Endothelial cell of umbilical vein (primary cell): ENCODE results near the gene CAMKMT. TPM values are rescaled to one million over a fixed set of nuclear protein-coding genes. Genes with fewer than 3 reads are reported as not detected.

Experiments used
- BruUV-seq: library from RNA; stranded (reverse); fragments of 400-500 nt; replicated peaks from 2 replicates; lab custom pipeline; 2021; lab: Mats Ljungman, UMichigan
- CTCF ChIA-PET: fragments of 300-600, 350-600 bp; sonication (Branson Sonifier 250); formaldehyde crosslinking; loops from one replicate; lab custom pipeline; 2021; ENCODE audit warnings: antibody characterized with exemption, inconsistent platforms; lab: Charles Lee
- POLR2A ChIA-PET: fragments of 300-600, 350-600 bp; sonication (Branson Sonifier 250); formaldehyde crosslinking; loops from one replicate; lab custom pipeline; 2021; ENCODE audit warnings: antibody characterized with exemption, inconsistent platforms; lab: Charles Lee
- DNase-seq: peaks from one replicate; pipeline ENCODE4 v3.0.0-alpha.2; 2011; ENCODE audit warnings: low read depth, low spot score
- FAIRE-seq: peaks from 2 replicates; lab custom pipeline; 2011; peaks lifted over from hg19 to GRCh38; lab: Jason Lieb, UNC
- H2AFZ ChIP-seq: 2 replicates; pipeline ENCODE4 v1.6.0; 2012; ENCODE audit warnings: low read depth, low read length, control low read depth, inconsistent platforms
- H3K27ac ChIP-seq: 2 replicates; pipeline ENCODE4 v1.5.1; 2011; ENCODE audit warnings: low read depth, mild to moderate bottlenecking, control low read depth, low read length, moderate library complexity; ENCODE audit not compliant: insufficient read depth
- H3K27me3 ChIP-seq, 2 experiments: 2 replicates each; pipeline versions ENCODE4 v1.6.0 to v1.6.1; 2011; ENCODE audit warnings: low read length in 2 of 2, mixed read lengths in 1 of 2; ENCODE audit not compliant: control insufficient read depth in 2 of 2, insufficient read depth in 2 of 2
- H3K36me3 ChIP-seq, 2 experiments: 2 replicates in 1 of 2; 3 replicates in 1 of 2; pipeline ENCODE4 v1.5.1; 2011; ENCODE audit warnings: low read length in 2 of 2, mild to moderate bottlenecking in 1 of 2, moderate library complexity in 1 of 2; ENCODE audit not compliant: control insufficient read depth in 2 of 2, insufficient read depth in 2 of 2; ENCODE audit errors: extremely low read depth in 1 of 2
- H3K4me1 ChIP-seq: 3 replicates; pipeline ENCODE4 v1.5.1; 2011; ENCODE audit warnings: mild to moderate bottlenecking, low read length; ENCODE audit not compliant: control insufficient read depth, insufficient read depth; ENCODE audit errors: extremely low read depth
- H3K4me2 ChIP-seq: 2 replicates; pipeline ENCODE4 v1.6.1; 2011; ENCODE audit warnings: low read length, control low read depth, mixed read lengths; ENCODE audit not compliant: insufficient read depth
- H3K4me3 ChIP-seq, 3 experiments: fragments of 200-600 bp in 1 of 3; sonication (generic), shearing (Covaris generic) in 1 of 3; replicated peaks in 1 of 3; 2 replicates each; pipeline ENCODE4 v1.5.1; 2011 to 2016; ENCODE audit warnings: control low read depth in 3 of 3, low read length in 3 of 3, mild to moderate bottlenecking in 2 of 3, inconsistent platforms in 1 of 3, low read depth in 1 of 3, moderate library complexity in 1 of 3; ENCODE audit not compliant: insufficient read depth in 1 of 3
- H3K79me2 ChIP-seq: 2 replicates; pipeline ENCODE4 v1.6.0; 2012; ENCODE audit warnings: low read length, inconsistent platforms; ENCODE audit not compliant: control insufficient read depth, insufficient read depth
- H3K9ac ChIP-seq: replicated peaks from 2 replicates; pipeline ENCODE3; 2011; ENCODE audit warnings: low read length, control low read depth; ENCODE audit not compliant: insufficient read depth; ENCODE audit errors: extremely low read depth
- H3K9me1 ChIP-seq: replicated peaks from 3 replicates; pipeline ENCODE4 v1.6.0; 2011; ENCODE audit warnings: mild to moderate bottlenecking, low read length; ENCODE audit not compliant: control insufficient read depth, insufficient read depth; ENCODE audit errors: extremely low read depth
- H3K9me3 ChIP-seq: replicated peaks from 2 replicates; pipeline ENCODE4 v1.5.1; 2012; ENCODE audit warnings: low read length, inconsistent platforms; ENCODE audit not compliant: control insufficient read depth, insufficient read depth
- H4K20me1 ChIP-seq: replicated peaks from 2 replicates; pipeline ENCODE3; 2011; ENCODE audit warnings: mild to moderate bottlenecking, low read length; ENCODE audit not compliant: control insufficient read depth, insufficient read depth; ENCODE audit errors: extremely low read depth
- EZH2 ChIP-seq: IDR thresholded peaks from 2 replicates; pipeline ENCODE4 v1.6.1; 2012; ENCODE audit warnings: borderline replicate concordance, low read depth, mild to moderate bottlenecking, moderate library complexity, low read length, inconsistent platforms; ENCODE audit not compliant: severe bottlenecking
- FOS ChIP-seq: IDR thresholded peaks from 2 replicates; pipeline ENCODE4 v1.6.1; 2011; ENCODE audit warnings: mild to moderate bottlenecking, low read length, moderate library complexity, borderline replicate concordance; ENCODE audit not compliant: insufficient read depth
- GATA2 ChIP-seq: IDR thresholded peaks from 2 replicates; pipeline ENCODE4 v1.7.0; 2011; ENCODE audit warnings: low read depth, mild to moderate bottlenecking, moderate library complexity, mixed read lengths, low read length; ENCODE audit not compliant: insufficient read length, insufficient read depth
- JUN ChIP-seq: IDR thresholded peaks from 2 replicates; pipeline ENCODE4 v1.6.1; 2011; ENCODE audit warnings: borderline replicate concordance, low read depth; ENCODE audit not compliant: insufficient read length, insufficient read depth
- POLR2AphosphoS5 ChIP-seq: IDR thresholded peaks from 2 replicates; pipeline ENCODE4 v1.6.1; 2012; ENCODE audit warnings: low read depth, mild to moderate bottlenecking, control low read depth, low read length, moderate library complexity; ENCODE audit not compliant: insufficient read depth
- dilution Hi-C: fragments of 300-500 bp; cut with MboI; formaldehyde crosslinking; loops from one replicate; pipeline ENCODE4 v1.15.0; 2019; ENCODE audit warnings: low sequenced_read_pairs; ENCODE audit not compliant: extremely low pct_ligation_motif_present
- intact Hi-C: fragments of 100-400 bp; cut with micrococcal nuclease; formaldehyde crosslinking; loops from one replicate; pipeline ENCODE4 v1.10.0; 2022
- polyA plus RNA-seq, 4 experiments: library from polyadenylated mRNA; depleted of rRNA in 3 of 4; stranded (reverse) in 3 of 4; unstranded in 1 of 4; fragments of >200 nt; gene quantifications; 2 replicates each; pipeline versions ENCODE4 v1.2.1 to v1.2.3, GENCODE V29; 2011 to 2012; ENCODE audit warnings: missing spikeins in 1 of 4
- total RNA-seq: library from RNA; stranded (reverse); gene quantifications from 2 replicates; pipeline ENCODE4 v1.2.3, GENCODE V29; 2021
- TF ChIP-seq, protein P1 (sequence below), 2 donors: IDR thresholded peaks; 1 replicate in 1 of 2; 2 replicates in 1 of 2; pipeline ENCODE4 v1.5.1; 2011; ENCODE audit warnings: low read length in 2 of 2, mild to moderate bottlenecking in 2 of 2, moderate library complexity in 2 of 2, control low read depth in 1 of 2, inconsistent platforms in 1 of 2, low read depth in 1 of 2; ENCODE audit not compliant: insufficient read depth in 1 of 2; ENCODE audit errors: extremely low read depth in 1 of 2

CAMKMT gene
- total and polyA plus RNA-seq, 2 donors (not counting 3 experiments of a cell fraction or from before 2014, with no cell fraction given), result 4.1 to 10.7 TPM

DNA sequence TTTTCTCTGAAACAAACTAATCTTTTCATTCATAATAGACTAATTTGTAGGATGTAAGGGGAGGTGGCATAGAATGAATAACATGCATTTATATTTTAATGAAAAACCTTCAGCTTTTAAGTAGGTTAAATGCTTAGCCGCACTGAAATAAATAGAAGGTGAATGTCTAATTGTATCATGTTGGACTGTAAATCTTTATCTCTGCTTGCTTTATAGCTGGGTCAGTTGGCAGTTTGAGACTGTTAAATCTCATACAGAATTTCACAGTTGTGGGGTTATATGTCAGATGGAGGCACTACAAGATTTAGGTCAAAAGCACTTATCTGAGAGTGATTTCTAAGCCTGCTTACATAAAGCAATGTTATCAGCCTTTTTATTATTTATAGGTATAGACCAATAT lies 405.0 kb downstream of the CAMKMT start:
- Histone ChIP-seq H3K4me2 (no peak overlapping the region), H3K4me1 (no peaks in the 10 kb centered on the region), H3K79me2 (no peaks in the 10 kb centered on the region), H3K27ac (no peak overlapping the region), H3K9me1 (no peaks in the 10 kb centered on the region), H3K4me3 (no peak overlapping the region), H3K9me3 (no peaks in the 10 kb centered on the region), H4K20me1 (no peaks in the 10 kb centered on the region), H3K9ac (no peak overlapping the region), H3K36me3 (no peaks in the 10 kb centered on the region), H3K27me3 (peaks cover 18 to 23% of the 10 kb centered on the region in 2 experiments), H2AFZ (no peak overlapping the region)
- FAIRE-seq (no peak), DNase-seq (no peak)
- CTCF ChIA-PET, result interaction anchor here (1.1 to 1.6 kb wide), 3 partner anchors 16 to 374 kb away, joined by 3 to 6 read pairs (median 3); no protein-coding TSS in a partner anchor
- intact Hi-C loops (no loop called here), dilution Hi-C loops (no loop called here)
- POLR2A ChIA-PET, result no interaction called here
- BruUV-seq, result no TSS peak
- TF ChIP-seq, protein P1, sequence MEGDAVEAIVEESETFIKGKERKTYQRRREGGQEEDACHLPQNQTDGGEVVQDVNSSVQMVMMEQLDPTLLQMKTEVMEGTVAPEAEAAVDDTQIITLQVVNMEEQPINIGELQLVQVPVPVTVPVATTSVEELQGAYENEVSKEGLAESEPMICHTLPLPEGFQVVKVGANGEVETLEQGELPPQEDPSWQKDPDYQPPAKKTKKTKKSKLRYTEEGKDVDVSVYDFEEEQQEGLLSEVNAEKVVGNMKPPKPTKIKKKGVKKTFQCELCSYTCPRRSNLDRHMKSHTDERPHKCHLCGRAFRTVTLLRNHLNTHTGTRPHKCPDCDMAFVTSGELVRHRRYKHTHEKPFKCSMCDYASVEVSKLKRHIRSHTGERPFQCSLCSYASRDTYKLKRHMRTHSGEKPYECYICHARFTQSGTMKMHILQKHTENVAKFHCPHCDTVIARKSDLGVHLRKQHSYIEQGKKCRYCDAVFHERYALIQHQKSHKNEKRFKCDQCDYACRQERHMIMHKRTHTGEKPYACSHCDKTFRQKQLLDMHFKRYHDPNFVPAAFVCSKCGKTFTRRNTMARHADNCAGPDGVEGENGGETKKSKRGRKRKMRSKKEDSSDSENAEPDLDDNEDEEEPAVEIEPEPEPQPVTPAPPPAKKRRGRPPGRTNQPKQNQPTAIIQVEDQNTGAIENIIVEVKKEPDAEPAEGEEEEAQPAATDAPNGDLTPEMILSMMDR (IDR thresholded peaks at IDR 0.05; ENCODE audit: extremely low read depth in 1 of 2, insufficient read depth in 1 of 2, low read depth in 1 of 2, low read length in 2 of 2), result no peak
- TF ChIP-seq JUN (no peak), FOS (no peak), GATA2 (no peak), EZH2 (no peak)

DNA sequence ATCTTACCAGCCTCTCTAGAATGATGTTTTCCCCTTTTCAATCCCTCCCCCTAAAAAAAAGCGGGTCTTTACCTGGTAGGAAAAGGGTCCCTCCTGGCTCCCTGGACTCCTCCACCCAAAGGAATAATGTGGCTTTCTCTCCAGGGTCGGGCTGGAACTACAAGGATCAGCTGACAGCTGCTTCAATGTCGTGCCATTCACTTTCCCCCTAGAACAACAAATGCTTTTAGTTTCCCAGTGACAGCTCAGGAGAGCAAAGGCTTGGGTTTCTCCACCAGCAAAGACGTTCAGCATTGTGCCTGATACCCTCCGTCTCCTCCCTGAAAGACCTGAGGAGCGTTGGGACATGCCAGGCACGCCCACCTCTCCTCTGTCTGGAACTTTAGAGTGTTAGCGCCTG lies 405.9 kb downstream of the CAMKMT start:
- Histone ChIP-seq H3K9me1 (no peaks in the 10 kb centered on the region), H3K27me3 (peaks cover 18 to 23% of the 10 kb centered on the region in 2 experiments), H3K4me1 (no peaks in the 10 kb centered on the region), H3K36me3 (no peaks in the 10 kb centered on the region), H3K9me3 (no peaks in the 10 kb centered on the region), H3K4me2 (no peak overlapping the region), H3K4me3 (no peak overlapping the region), H3K27ac (no peak overlapping the region), H3K9ac (no peak overlapping the region), H4K20me1 (no peaks in the 10 kb centered on the region), H3K79me2 (no peaks in the 10 kb centered on the region), H2AFZ (no peak overlapping the region)
- dilution Hi-C loops (no loop called here), intact Hi-C loops (no loop called here)
- FAIRE-seq, result peak; percentile 24
- BruUV-seq, result no TSS peak
- no peak for TF ChIP-seq POLR2AphosphoS5
- TF ChIP-seq GATA2, result no peak
- TF ChIP-seq, protein P1 (IDR thresholded peaks at IDR 0.05; ENCODE audit: extremely low read depth in 1 of 2, insufficient read depth in 1 of 2, low read depth in 1 of 2, low read length in 2 of 2), result no peak
- no peak for TF ChIP-seq FOS
- no peak for DNase-seq
- CTCF ChIA-PET, result interaction anchor here (1.1 to 1.6 kb wide), 3 partner anchors 16 to 375 kb away, joined by 3 to 6 read pairs (median 3); no protein-coding TSS in a partner anchor
- POLR2A ChIA-PET, result no interaction called here
